HepG2 (cell line): ENCODE data around the gene TTLL12. TPM values are rescaled to one million over a fixed set of nuclear protein-coding genes. Genes with fewer than 3 reads are reported as not detected.

Source experiments
- ARID3A ChIP-seq: IDR thresholded peaks from 2 replicates; pipeline ENCODE4 v1.6.1; 2012; ENCODE audit warnings: low read depth, low read length, improper control_type of control experiment
- ATF7 ChIP-seq, 2 experiments: fragments of 450-650 bp in 1 of 2; sonication (generic) in 1 of 2; formaldehyde crosslinking in 1 of 2; IDR thresholded peaks; 2 replicates each; pipeline versions ENCODE4 v1.4.0 to v1.6.1; 2016 to 2020; ENCODE audit warnings: antibody characterized with exemption in 1 of 2, mild to moderate bottlenecking in 1 of 2, missing genetic modification reagents in 1 of 2
- DDIT3 ChIP-seq: sonication (generic); formaldehyde crosslinking; IDR thresholded peaks from 2 replicates; pipeline ENCODE4 v1.4.0; 2020; ENCODE audit warnings: mild to moderate bottlenecking, missing genetic modification reagents
- DNMT3B ChIP-seq: conservative IDR thresholded peaks from 2 replicates; pipeline ENCODE4 v1.6.1; 2016; ENCODE audit warnings: missing biosample characterization, control low read depth
- KDM2A ChIP-seq: sonication (generic); formaldehyde crosslinking; IDR thresholded peaks from 2 replicates; pipeline ENCODE4 v1.4.0; 2020; ENCODE audit warnings: low read depth, missing genetic modification reagents, borderline replicate concordance
- KLF13 ChIP-seq: sonication (generic); formaldehyde crosslinking; IDR thresholded peaks from 2 replicates; pipeline ENCODE4 v1.4.0; 2020; ENCODE audit warnings: mild to moderate bottlenecking, missing genetic modification reagents
- NCOA2 ChIP-seq: sonication (generic); formaldehyde crosslinking; IDR thresholded peaks from 2 replicates; pipeline ENCODE4 v1.8.0; 2022; ENCODE audit warnings: inconsistent platforms
- NR2F6 ChIP-seq, 2 experiments: IDR thresholded peaks; 2 replicates each; pipeline ENCODE4 v1.6.1; 2016; ENCODE audit warnings: antibody characterized with exemption in 1 of 2, mild to moderate bottlenecking in 1 of 2
- PHF8 ChIP-seq: sonication (generic); formaldehyde crosslinking; IDR thresholded peaks from 2 replicates; pipeline ENCODE4 v1.5.0; 2020; ENCODE audit warnings: missing genetic modification reagents
- POLR2AphosphoS2 ChIP-seq: IDR thresholded peaks from 2 replicates; pipeline ENCODE4 v1.6.1; 2011; ENCODE audit warnings: low read depth, low read length, improper control_type of control experiment
- PRDM15 ChIP-seq: sonication (generic); formaldehyde crosslinking; IDR thresholded peaks from 2 replicates; pipeline ENCODE4 v1.4.0; 2020; ENCODE audit warnings: missing genetic modification reagents
- RAD21 ChIP-seq: fragments of 450-650 bp; formaldehyde crosslinking; IDR thresholded peaks from 2 replicates; pipeline ENCODE4 v1.5.0; 2020; ENCODE audit warnings: mild to moderate bottlenecking
- STAT5B ChIP-seq: sonication (generic); formaldehyde crosslinking; IDR thresholded peaks from 2 replicates; pipeline ENCODE4 v1.4.0; 2020; ENCODE audit warnings: missing genetic modification reagents
- ZNF101 ChIP-seq: sonication (generic); formaldehyde crosslinking; IDR thresholded peaks from 2 replicates; pipeline ENCODE4 v1.4.0; 2020; ENCODE audit warnings: mild to moderate bottlenecking, low read depth, missing genetic modification reagents, borderline replicate concordance
- ZNF20 ChIP-seq: sonication (generic); formaldehyde crosslinking; IDR thresholded peaks from 2 replicates; pipeline ENCODE4 v1.4.0; 2020; ENCODE audit warnings: mild to moderate bottlenecking, moderate library complexity, missing genetic modification reagents
- ZNF264 ChIP-seq: sonication (generic); formaldehyde crosslinking; IDR thresholded peaks from 2 replicates; pipeline ENCODE4 v1.4.0; 2020; ENCODE audit warnings: missing genetic modification reagents
- ZNF747 ChIP-seq: sonication (generic); formaldehyde crosslinking; IDR thresholded peaks from 2 replicates; pipeline ENCODE4 v1.8.1; 2023; ENCODE audit warnings: missing genetic modification reagents, mild to moderate bottlenecking, borderline replicate concordance
- ZNF883 ChIP-seq: sonication (generic); formaldehyde crosslinking; IDR thresholded peaks from 2 replicates; pipeline ENCODE4 v1.5.1; 2020; ENCODE audit warnings: mild to moderate bottlenecking, missing genetic modification reagents; ENCODE audit errors: not compliant biosample characterization
- ZSCAN30 ChIP-seq: sonication (generic); formaldehyde crosslinking; IDR thresholded peaks from 2 replicates; pipeline ENCODE4 v1.5.0; 2020; ENCODE audit warnings: mild to moderate bottlenecking, missing genetic modification reagents
- polyA plus RNA-seq, 8 experiments: library from polyadenylated mRNA; depleted of rRNA in 3 of 8; stranded (reverse) in 7 of 8; unstranded in 1 of 8; fragments of >200 nt; fragmentation: Illumina TruSeq in 4 of 8; extraction: Trizol in 4 of 8; gene quantifications; 2 replicates each; pipeline versions ENCODE4 v1.2.1 to v1.2.3, GENCODE V29; 2011 to 2016; ENCODE audit warnings: low read depth in 4 of 8, missing spikeins in 1 of 8, mixed read lengths in 1 of 8; ENCODE audit not compliant: insufficient read depth in 1 of 8
- total RNA-seq, 5 experiments: library from RNA; depleted of rRNA; stranded (reverse); fragments of >200 nt; fragmentation: Illumina TruSeq; extraction: Trizol; gene quantifications; 2 replicates each; pipeline ENCODE4 v1.2.3, GENCODE V29; 2016; ENCODE audit warnings: low read depth in 1 of 5
- TF ChIP-seq, protein P1 (sequence below): sonication (generic); formaldehyde crosslinking; IDR thresholded peaks from 2 replicates; pipeline ENCODE4 v1.4.0; 2020; ENCODE audit warnings: low read depth, mild to moderate bottlenecking, missing genetic modification reagents
- TF ChIP-seq, protein P2 (sequence below): sonication (generic); formaldehyde crosslinking; IDR thresholded peaks from 2 replicates; pipeline ENCODE4 v1.4.0; 2020; ENCODE audit warnings: missing genetic modification reagents

Gene TTLL12
- total and polyA plus RNA-seq, 2 of the 13 experiments (the other 11 are each of a cell fraction or from before 2014, with no cell fraction given) = 11.9 to 38.1 TPM

DNA sequence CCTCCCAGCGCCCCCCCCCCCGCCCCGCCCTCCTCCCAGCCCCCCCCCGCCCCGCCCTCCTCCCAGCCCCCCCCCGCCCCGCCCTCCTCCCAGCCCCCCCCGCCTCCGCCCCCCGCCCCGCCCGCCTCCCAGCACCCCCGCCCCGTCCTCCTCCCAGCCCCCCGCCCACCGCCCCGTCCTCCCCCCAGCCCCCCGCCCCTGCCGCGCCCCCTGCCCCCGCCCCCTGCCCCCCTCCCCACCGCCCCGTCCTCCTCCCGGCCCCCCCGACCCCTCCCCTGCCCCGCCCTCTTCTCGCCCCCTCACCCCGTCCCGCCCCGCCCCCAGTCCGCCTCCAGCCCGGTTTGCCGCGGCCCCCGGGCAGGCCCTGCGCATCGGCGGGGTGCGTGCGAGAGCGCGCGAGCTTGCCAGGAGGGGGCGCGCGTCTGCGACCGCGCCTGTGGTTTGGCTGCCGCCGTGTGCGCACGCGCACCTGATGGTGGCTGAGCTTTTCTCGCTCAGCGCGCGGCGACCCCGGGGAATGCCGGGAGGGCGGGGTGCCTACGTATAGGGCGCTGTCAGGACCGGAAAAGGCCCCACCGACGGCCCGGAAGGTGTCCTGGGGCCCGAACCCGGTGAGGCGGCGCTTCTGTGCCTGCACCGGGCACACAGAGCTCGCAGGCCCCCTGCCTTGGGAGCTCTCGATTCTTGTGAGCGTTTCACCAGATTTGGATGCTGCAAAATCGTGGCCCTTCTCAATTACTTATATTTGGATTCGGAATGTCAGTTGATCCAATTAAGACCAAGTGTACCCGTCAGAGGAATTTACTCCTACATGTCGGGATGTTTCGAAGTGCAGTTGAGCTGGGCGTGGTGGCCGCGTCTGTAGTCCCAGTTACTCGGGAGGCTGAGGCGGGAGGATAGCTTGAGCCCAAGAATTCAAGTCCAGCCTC lies 501 bp upstream of the TTLL12 start (continued):
- TF ChIP-seq, protein P1, sequence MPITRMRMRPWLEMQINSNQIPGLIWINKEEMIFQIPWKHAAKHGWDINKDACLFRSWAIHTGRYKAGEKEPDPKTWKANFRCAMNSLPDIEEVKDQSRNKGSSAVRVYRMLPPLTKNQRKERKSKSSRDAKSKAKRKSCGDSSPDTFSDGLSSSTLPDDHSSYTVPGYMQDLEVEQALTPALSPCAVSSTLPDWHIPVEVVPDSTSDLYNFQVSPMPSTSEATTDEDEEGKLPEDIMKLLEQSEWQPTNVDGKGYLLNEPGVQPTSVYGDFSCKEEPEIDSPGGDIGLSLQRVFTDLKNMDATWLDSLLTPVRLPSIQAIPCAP (CRISPR knock-in tag) = no peak
- TF ChIP-seq, protein P2, sequence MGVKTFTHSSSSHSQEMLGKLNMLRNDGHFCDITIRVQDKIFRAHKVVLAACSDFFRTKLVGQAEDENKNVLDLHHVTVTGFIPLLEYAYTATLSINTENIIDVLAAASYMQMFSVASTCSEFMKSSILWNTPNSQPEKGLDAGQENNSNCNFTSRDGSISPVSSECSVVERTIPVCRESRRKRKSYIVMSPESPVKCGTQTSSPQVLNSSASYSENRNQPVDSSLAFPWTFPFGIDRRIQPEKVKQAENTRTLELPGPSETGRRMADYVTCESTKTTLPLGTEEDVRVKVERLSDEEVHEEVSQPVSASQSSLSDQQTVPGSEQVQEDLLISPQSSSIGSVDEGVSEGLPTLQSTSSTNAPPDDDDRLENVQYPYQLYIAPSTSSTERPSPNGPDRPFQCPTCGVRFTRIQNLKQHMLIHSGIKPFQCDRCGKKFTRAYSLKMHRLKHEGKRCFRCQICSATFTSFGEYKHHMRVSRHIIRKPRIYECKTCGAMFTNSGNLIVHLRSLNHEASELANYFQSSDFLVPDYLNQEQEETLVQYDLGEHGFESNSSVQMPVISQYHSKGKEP (CRISPR knock-in tag) = no peak
- no peak for TF ChIP-seq STAT5B (CRISPR knock-in tag)
- TF ChIP-seq ARID3A = no peak
- peak; percentile 88 for TF ChIP-seq PHF8 (CRISPR knock-in tag)
- no peak for TF ChIP-seq ZNF883 (CRISPR knock-in tag)
- no peak for TF ChIP-seq DDIT3 (CRISPR knock-in tag)
- no peak for TF ChIP-seq PRDM15 (CRISPR knock-in tag)
- TF ChIP-seq ZNF20 (CRISPR knock-in tag) = no peak
- no peak for TF ChIP-seq NR2F6 (IDR thresholded peaks at IDR 0.05)
- peak; percentile 23; the same call in 1 of the 2 replicates for TF ChIP-seq NR2F6 (CRISPR knock-in tag; IDR thresholded peaks at IDR 0.05)
- no peak for TF ChIP-seq KLF13 (CRISPR knock-in tag)
- TF ChIP-seq POLR2AphosphoS2 = no peak
- TF ChIP-seq ZNF747 = 0 out of 2 replicates have a peak, but pooled peaks have one; percentile 29
- peak; percentile 93 for TF ChIP-seq ZNF264 (CRISPR knock-in tag)
- no peak for TF ChIP-seq DNMT3B (CRISPR knock-in tag)
- TF ChIP-seq NCOA2 (CRISPR knock-in tag) = peak; percentile 57
- no peak for TF ChIP-seq ATF7 (IDR thresholded peaks at IDR 0.05)
- TF ChIP-seq ATF7 (CRISPR knock-in tag; IDR thresholded peaks at IDR 0.05) = no peak
- peak; percentile 83 for TF ChIP-seq KDM2A (CRISPR knock-in tag)
- no peak for TF ChIP-seq ZSCAN30 (CRISPR knock-in tag)
- TF ChIP-seq ZNF101 (CRISPR knock-in tag) = no peak
- peak; percentile 66 for TF ChIP-seq RAD21
